HG03575 (cell line): ENCODE data around the gene TCAIM.

ENCODE experiments used
- ATAC-seq: cut with Tn5 transposase; IDR thresholded peaks from one replicate; pipeline ENCODE4 v1.9.1; 2021; ENCODE audit not compliant: unreplicated experiment, insufficient number of reproducible peaks, low FRiP score; ENCODE audit errors: extremely low read depth

TCAIM gene

GRCh38 chr3:44434834-44435510 is 96.4 kb downstream of the TCAIM start:
- ATAC-seq, result no peak

- no peak for ATAC-seq
These were observed 97.6 kb downstream of the TCAIM start for GRCh38 chr3:44436181-44436580.

DNA sequence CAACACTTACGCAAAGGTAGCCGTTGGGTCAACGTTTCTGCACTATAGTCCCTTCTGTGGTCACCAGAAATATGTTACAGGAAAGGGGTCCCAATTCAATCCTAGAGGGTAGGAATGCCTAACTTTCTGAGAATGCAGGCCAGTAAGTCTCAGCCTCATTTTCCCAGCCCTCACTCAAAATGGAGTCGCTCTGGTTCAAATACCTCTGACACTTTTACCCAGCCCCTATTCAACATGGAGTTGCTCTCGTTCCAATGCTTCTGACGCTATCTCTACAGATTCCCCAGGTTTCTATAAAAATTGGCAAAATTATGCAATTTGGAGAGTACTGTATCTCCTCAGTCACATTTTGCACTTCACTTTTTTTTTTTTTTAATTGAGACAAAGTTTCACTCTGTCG is 99.2 kb downstream of the TCAIM start:
- ATAC-seq, result no peak

DNA sequence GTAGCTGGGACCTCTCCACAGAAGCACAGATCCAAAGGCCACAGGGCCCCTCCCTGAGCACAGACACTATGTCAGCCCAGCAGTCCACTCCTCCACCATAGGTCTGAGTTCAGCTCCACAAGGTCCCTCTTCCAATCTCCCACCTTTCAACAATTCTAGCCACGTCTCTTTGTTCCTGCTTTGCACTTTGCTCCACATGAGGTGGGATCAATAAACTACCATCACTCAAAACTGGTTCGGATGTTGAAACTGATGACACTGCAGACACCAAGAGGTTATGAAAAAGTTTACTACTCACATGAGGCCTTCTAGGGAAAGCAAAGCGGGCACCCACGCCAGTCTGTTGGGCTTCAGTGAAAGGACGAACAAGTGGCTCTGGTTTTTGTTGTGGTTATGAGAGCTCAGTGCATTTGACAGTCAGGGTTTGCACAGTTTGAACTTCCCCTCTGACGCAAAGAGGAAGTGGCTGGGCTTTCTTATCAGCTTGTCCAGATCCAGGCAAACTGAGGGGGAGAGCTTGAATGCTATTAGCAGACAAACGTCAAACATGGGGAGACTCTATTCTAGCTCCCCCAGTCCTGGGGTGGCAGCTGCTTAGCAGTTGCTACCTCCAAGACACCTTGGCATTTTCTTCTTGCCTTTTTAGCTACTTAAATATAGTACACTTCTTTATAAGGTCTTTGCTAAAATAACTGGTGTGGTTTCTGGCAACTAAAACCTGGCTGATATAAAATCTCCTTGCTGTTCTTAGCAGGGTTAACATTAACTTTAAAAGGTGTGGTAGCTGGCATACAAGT is 101.1 kb downstream of the TCAIM start:
- ATAC-seq, result peak; percentile 82

DNA sequence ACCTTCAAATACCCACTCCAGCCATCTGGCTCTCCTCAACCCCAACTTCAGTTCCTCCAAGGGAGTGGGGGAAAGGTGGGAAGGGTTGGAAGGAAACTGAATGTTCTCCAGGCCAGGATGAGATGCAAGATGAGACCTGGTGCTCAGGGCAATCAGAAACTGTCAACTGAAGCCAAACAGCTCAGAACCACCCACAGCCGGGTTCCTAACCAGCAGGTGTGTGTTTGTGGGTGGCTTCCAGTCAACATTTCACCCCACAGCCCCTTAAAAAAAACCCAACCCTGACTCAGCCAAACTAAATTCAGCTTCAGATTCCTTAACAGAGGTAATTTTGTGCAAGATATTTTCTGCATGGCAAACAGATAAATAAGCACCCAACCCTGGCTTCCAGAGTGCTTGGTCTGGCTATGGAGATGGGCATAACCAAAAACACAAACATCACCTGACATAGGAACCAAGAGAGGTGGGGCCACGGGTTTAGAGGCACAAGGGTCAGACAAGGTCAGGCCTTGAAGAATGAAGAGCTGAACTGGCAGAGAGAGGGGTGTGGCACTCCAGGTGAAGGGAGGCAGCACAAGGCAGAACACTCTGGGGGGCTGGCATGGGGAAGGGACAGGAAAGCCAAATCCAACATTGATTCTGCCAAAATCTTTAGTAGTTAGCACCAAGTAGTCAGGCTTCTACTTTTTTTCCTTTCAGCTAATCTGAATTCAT is 104.2 kb downstream of the TCAIM start:
- no peak for ATAC-seq

GRCh38 chr3:44444437-44444836 is 105.9 kb downstream of the TCAIM start:
- no peak for ATAC-seq

DNA sequence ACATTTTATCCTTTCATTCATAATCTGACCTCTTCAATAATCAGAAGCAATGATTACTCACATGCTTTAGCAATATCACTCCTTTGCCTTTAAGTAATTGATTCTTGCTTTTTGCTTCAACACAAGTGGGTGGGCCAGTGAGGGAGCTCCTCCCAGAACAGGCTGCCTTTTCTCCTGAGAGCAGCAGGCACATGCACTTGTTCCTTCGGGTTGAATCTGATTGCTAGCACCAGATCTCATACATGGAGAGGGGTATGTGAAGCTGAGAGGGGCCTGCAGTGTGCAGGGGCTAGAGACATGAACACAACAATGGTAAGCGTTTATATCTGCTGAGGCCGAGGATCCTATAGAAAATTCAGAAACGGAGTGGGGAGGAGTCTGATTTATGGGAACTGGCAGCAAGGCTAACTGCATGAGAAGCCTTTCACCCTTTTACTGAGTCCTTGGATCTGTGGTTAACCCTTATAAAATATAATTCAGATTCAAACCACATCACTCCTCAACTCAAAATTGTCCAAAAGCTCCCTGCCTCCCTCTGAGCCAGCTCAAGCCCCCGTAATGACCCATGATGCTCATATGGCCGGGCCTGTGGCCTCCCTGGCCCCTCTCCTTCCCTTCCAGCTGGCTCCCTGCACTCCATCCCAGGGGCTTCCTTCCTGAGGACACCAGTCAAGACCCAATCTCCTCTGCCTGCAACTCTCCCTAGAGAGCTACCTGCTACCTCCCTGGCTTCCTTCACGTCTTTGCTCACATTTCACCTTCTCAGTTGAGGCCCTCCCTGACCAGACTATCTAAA is 106.5 kb downstream of the TCAIM start:
- ATAC-seq, result no peak

- ATAC-seq, result no peak
These were observed 107.2 kb downstream of the TCAIM start for GRCh38 chr3:44445786-44446185.

- no peak for ATAC-seq
These were observed 108.4 kb downstream of the TCAIM start for GRCh38 chr3:44446929-44447328.

- ATAC-seq, result no peak
These were observed 112.9 kb downstream of the TCAIM start for GRCh38 chr3:44451441-44451840.

DNA sequence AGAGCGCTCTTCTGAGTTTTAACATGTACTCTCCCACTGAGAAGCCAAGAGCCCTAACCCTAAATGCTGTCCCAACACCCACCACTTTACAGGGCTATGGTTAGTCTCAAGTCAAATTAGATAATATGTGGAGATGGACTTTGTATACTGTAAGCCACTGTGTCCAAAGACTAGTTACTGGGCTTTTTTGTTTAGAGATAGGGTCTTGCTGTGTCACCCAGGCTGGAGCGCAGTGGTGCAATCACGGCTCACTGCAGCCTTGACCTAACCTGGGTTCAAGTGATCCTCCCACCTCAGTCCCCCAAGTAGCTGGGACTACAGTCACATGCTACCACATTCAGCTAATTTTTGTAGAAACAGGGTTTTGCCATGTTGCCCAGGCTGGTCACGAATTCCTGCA is 115.7 kb downstream of the TCAIM start:
- ATAC-seq, result no peak

- no peak for ATAC-seq
These were observed 116.8 kb downstream of the TCAIM start for GRCh38 chr3:44455318-44455717.
